ENCODE results near the gene CRABP2. TPM values are rescaled to one million over a fixed set of nuclear protein-coding genes. Genes with fewer than 3 reads are reported as not detected.

CRABP2 gene
- total RNA-seq, 1 donor from 2014 or later = 29.5 TPM

DNA sequence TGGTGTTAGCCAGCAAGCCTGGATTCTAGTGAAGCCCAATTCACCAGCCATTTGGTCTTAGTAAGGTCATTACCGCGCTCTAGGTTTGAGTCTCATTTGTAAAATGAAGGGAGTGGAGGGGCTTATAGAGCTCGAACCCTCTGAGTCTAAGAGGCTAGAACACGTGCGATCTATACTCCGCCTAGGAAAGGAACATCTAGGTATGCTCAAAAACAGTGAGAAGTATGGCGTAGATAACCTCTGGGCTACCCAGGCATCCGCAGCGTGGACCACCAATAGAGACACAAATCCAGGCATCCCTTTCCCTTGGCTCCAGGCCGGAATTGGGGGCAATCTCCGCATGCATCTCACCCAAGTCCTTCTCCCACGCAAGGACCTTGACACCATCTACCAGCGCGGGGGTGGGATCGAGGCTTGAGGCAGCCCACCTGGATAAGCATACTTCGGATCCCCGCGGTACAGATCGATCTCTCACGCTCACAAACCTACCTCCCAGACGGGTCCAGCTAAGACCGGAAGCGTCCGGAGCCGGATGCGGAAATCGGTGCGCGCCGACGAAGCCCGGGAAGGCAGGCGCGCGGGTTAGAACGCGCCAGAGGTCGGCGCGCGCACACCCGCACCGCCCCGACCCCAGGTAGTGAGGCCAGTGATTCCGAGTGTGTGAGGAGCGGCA lies 22.7 kb upstream of the CRABP2 start, which contains the start of gene METTL25B:
TSS of gene METTL25B (plus strand) at position 544 of the 673 bp plus-strand sequence. CDS start 636 bp downstream, outside the sequence.
- no peak for DNase-seq (ENCODE audit: low read depth)
- no peaks in the 10 kb centered on the region for H3K36me3 ChIP-seq (ENCODE audit: control insufficient read depth, insufficient read depth, low read length)
- no peaks in the 10 kb centered on the region for H3K27me3 ChIP-seq (ENCODE audit: control insufficient read depth, insufficient read depth, low read length)
- TF ChIP-seq, protein P1, sequence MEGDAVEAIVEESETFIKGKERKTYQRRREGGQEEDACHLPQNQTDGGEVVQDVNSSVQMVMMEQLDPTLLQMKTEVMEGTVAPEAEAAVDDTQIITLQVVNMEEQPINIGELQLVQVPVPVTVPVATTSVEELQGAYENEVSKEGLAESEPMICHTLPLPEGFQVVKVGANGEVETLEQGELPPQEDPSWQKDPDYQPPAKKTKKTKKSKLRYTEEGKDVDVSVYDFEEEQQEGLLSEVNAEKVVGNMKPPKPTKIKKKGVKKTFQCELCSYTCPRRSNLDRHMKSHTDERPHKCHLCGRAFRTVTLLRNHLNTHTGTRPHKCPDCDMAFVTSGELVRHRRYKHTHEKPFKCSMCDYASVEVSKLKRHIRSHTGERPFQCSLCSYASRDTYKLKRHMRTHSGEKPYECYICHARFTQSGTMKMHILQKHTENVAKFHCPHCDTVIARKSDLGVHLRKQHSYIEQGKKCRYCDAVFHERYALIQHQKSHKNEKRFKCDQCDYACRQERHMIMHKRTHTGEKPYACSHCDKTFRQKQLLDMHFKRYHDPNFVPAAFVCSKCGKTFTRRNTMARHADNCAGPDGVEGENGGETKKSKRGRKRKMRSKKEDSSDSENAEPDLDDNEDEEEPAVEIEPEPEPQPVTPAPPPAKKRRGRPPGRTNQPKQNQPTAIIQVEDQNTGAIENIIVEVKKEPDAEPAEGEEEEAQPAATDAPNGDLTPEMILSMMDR (IDR thresholded peaks at IDR 0.05; ENCODE audit: insufficient read depth, low read length, poor library complexity, severe bottlenecking) = no peak
- H3K4me3 ChIP-seq (ENCODE audit: low read depth, low read length) = peak within 1 kb of the TSS; percentile 62

DNA sequence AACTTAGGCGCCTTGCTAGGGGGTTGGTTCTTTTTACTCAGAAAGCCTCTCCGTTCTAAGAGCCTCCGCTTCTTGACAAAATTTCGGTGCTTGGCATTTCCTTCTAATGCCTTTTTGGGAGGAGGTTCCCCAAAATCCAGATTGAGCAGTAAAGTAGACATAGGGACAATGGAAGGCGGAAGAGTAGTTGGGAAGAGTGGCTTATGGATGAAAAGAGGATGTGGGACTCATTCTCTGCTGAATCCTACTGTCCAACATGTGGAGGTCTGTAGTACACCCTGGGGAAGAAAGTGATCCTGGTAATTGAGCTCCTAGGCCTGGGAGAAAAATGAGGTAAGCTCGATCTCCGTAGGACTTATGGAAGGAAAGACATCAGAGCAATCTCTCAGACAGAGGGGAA lies 22.1 kb upstream of the CRABP2 start:
- no peaks in the 10 kb centered on the region for H3K36me3 ChIP-seq (ENCODE audit: control insufficient read depth, insufficient read depth, low read length)
- DNase-seq (ENCODE audit: low read depth) = no peak
- TF ChIP-seq, protein P1 (IDR thresholded peaks at IDR 0.05; ENCODE audit: insufficient read depth, low read length, poor library complexity, severe bottlenecking) = no peak
- H3K4me3 ChIP-seq (ENCODE audit: low read depth, low read length) = peak overlapping the region; percentile 62
- no peaks in the 10 kb centered on the region for H3K27me3 ChIP-seq (ENCODE audit: control insufficient read depth, insufficient read depth, low read length)

DNA sequence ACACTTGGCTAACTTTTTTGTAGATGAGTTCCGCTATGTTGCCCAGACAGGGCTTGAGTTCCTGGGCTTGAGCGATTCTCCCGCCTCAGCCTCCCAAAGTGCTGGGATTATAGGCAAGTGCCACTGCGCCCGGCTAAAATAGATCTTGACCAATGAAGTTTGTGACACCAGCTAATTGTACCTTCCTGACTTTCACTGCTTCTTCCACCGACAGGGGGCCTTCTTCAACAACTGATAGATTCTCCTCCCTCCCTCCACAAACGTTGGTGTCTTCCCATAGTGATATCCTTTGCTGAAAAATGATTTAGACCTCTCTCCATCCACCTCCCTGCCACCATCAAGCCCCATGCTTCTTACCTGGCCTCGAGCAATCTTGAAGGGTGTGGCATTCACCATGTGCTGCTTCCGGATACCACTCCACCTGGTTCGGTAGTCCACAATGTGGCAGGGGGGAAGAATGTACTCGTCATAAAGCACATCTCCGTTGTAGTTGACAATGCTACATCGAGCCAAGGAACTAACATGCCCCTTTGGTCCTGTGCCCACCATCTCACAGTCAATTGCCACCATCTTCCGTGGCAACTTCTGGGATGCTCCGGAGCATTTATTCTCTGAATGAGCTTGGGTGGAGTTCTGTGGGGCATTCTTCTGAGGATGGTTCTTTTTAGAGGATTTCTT lies 21.3 kb upstream of the CRABP2 start:
- no peak for DNase-seq (ENCODE audit: low read depth)
- TF ChIP-seq, protein P1 (IDR thresholded peaks at IDR 0.05; ENCODE audit: insufficient read depth, low read length, poor library complexity, severe bottlenecking) = peak; percentile 68
- Histone ChIP-seq H3K27me3 (ENCODE audit: control insufficient read depth, insufficient read depth, low read length) (no peaks in the 10 kb centered on the region), H3K36me3 (ENCODE audit: control insufficient read depth, insufficient read depth, low read length) (no peaks in the 10 kb centered on the region), H3K4me3 (ENCODE audit: low read depth, low read length) (peak overlapping the region; percentile 7)

DNA sequence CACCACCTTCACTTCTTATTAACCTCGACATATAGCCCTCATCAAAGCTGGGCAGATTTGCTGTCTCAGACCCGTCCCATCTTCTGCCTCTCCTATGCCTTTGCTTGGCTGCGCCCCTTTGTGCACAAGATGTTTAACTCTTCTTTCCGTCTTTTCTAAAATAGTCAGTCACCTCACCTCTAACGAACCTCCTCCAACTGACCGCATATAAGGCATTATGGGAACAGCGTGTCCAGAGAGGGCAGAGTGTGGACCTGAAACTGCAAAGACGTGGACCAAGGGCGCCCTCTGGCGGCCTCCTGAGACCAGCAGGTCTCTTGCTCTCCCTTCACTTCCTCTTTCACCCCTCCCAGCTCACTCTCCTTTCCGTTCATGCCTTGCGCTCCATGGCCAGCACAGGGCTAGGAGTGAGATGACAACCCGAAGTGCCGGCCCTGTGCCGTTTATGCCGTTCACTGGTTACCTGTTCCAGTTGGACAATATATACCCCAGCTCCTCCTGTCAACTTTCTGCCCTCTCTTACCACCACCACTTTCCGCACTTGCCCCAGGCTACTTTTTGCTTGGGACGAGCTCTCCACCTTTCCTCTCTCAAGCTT lies 20.4 kb upstream of the CRABP2 start:
- H3K4me3 ChIP-seq (ENCODE audit: low read depth, low read length) = peak overlapping the region; percentile 11
- H3K36me3 ChIP-seq (ENCODE audit: control insufficient read depth, insufficient read depth, low read length) = no peaks in the 10 kb centered on the region
- TF ChIP-seq, protein P1 (IDR thresholded peaks at IDR 0.05; ENCODE audit: insufficient read depth, low read length, poor library complexity, severe bottlenecking) = peak; percentile 95
- no peak for DNase-seq (ENCODE audit: low read depth)
- H3K27me3 ChIP-seq (ENCODE audit: control insufficient read depth, insufficient read depth, low read length) = no peaks in the 10 kb centered on the region

DNA sequence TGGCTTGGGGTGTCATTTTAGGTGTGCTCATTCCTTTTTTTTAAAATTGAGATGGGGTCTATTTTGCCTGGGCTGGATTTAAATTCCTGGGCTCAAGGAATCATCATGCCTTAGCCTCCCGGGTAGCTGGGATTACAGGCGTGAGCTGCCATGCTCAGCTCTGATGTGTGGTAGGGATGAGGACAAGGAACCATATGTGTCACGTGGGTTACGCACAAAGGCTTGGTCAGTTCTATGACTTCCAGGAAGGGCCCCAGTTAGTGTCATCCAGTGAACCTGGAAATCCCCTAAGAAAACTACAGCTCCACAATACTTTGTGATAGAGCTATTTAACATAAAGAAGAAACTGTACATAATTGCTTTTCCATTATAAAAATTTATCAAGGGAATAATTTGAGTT lies 16.2 kb upstream of the CRABP2 start:
- H3K4me3 ChIP-seq (ENCODE audit: low read depth, low read length) = no peak overlapping the region
- H3K36me3 ChIP-seq (ENCODE audit: control insufficient read depth, insufficient read depth, low read length) = no peaks in the 10 kb centered on the region
- DNase-seq (ENCODE audit: low read depth) = no peak
- TF ChIP-seq, protein P1 (IDR thresholded peaks at IDR 0.05; ENCODE audit: insufficient read depth, low read length, poor library complexity, severe bottlenecking) = no peak
- no peaks in the 10 kb centered on the region for H3K27me3 ChIP-seq (ENCODE audit: control insufficient read depth, insufficient read depth, low read length)
